ENCODE results near the gene EGFL8.

Gene EGFL8

GRCh38 chr6:32146287-32146686 lies 18.1 kb upstream of the EGFL8 start:
- DNase-seq (ENCODE audit: low spot score), result no peak
- FAIRE-seq, result no peak

GRCh38 chr6:32146687-32147086 lies 17.7 kb upstream of the EGFL8 start:
- FAIRE-seq (no peak), DNase-seq (ENCODE audit: low spot score) (no peak)

GRCh38 chr6:32147401-32148132 lies 16.8 kb upstream of the EGFL8 start:
- FAIRE-seq (no peak), DNase-seq (ENCODE audit: low spot score) (no peak)

- FAIRE-seq (no peak), DNase-seq (ENCODE audit: low spot score) (no peak)
These were observed 15.9 kb upstream of the EGFL8 start for GRCh38 chr6:32148289-32149091.

GRCh38 chr6:32149092-32149755 lies 15.2 kb upstream of the EGFL8 start:
- FAIRE-seq (no peak), DNase-seq (ENCODE audit: low spot score) (no peak)

GRCh38 chr6:32149932-32150870 lies 14.2 kb upstream of the EGFL8 start:
- FAIRE-seq, result no peak

GRCh38 chr6:32151181-32151862 lies 13.1 kb upstream of the EGFL8 start:
- no peak for FAIRE-seq
- no peak for DNase-seq (ENCODE audit: low spot score)

More at GRCh38 chr6:32149932-32150870, 14.2 kb upstream of the EGFL8 start:
- no peak for DNase-seq (ENCODE audit: low spot score)

GRCh38 chr6:32151863-32152768 lies 12.3 kb upstream of the EGFL8 start, which contains the start of gene PRRT1:
TSS of gene PRRT1 (minus strand) at chr6:32151939. CDS start at chr6:32151827, 112 bp downstream.
- no peak for FAIRE-seq
- DNase-seq (ENCODE audit: low spot score), result peak; percentile 52

GRCh38 chr6:32152769-32153563 lies 11.4 kb upstream of the EGFL8 start:
- DNase-seq (ENCODE audit: low spot score) (no peak), FAIRE-seq (no peak)

- FAIRE-seq (peak; percentile 83), DNase-seq (ENCODE audit: low spot score) (peak; percentile 89)
These were observed 10.6 kb upstream of the EGFL8 start, which contains the start of gene PPT2 for GRCh38 chr6:32153564-32154513. TSS of gene PPT2 (plus strand) at chr6:32154141. CDS start at chr6:32154595, 454 bp downstream.

- FAIRE-seq, result peak; percentile 44
- DNase-seq (ENCODE audit: low spot score), result peak; percentile 74
These were observed 9.8 kb upstream of the EGFL8 start for GRCh38 chr6:32154514-32155161.

GRCh38 chr6:32156891-32157290 lies 7.5 kb upstream of the EGFL8 start:
- FAIRE-seq (no peak), DNase-seq (ENCODE audit: low spot score) (no peak)

GRCh38 chr6:32158052-32158451 lies 6.3 kb upstream of the EGFL8 start:
- no peak for FAIRE-seq

GRCh38 chr6:32163559-32164258 lies 686 bp upstream of the EGFL8 start:
- FAIRE-seq (no peak), DNase-seq (ENCODE audit: low spot score) (no peak)

More at GRCh38 chr6:32158052-32158451, 6.3 kb upstream of the EGFL8 start:
- no peak for DNase-seq (ENCODE audit: low spot score)

- FAIRE-seq (no peak), DNase-seq (ENCODE audit: low spot score) (no peak)
These were observed 2.1 kb downstream of the EGFL8 start for GRCh38 chr6:32166411-32167061.
